Measurements from ENCODE around the gene SLC12A4.

- TF ChIP-seq CTCF (IDR thresholded peaks at IDR 0.05) (no peak), POLR2A (IDR thresholded peaks at IDR 0.05) (no peak)
These were observed 44.9 kb downstream of the SLC12A4 start for GRCh38 chr16:67923414-67924116.
